Peyer's patch (tissue), 4 donors: ENCODE data around the gene MACROD2.

ENCODE experiments used
- POLR2A ChIP-seq, 2 donors: fragments of 450-650 bp; IDR thresholded peaks; one replicate each; pipeline ENCODE4 v1.5.1; 2017; ENCODE audit warnings: antibody characterized with exemption in 2 of 2, mild to moderate bottlenecking in 2 of 2, moderate library complexity in 2 of 2
- TF ChIP-seq, protein P1 (sequence below), 6 experiments: fragments of 450-650 bp in 4 of 6; fragments of 200-600 bp in 2 of 6; sonication (generic) in 1 of 6; IDR thresholded peaks; one replicate each; pipeline ENCODE4 v1.5.1; 2017 to 2019; ENCODE audit warnings: antibody characterized with exemption in 6 of 6, mild to moderate bottlenecking in 3 of 6, moderate library complexity in 1 of 6

DNA sequence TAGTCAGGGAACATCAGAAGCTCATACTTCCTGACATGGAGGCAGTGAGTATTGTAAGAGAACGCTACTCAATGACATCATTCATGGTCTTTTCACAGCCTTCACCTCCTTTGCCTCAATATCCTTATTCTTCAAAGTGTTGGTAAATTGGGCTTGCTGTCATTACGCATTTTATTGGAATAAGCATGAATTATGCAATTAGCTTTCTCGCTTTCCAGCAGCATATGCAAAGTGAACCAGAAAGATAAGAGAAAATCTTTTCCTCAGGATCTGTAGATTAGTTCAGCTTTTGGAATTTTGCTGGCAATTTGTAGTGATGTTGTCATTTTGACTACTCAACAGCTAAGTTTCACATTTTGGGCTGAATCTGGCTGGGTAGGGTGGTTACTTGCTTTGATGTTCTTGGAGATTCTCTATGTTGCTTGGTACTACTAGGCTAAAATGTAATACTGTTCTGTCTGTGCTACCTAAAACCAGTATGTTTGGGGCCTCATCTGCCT is 1565.8 kb downstream of the MACROD2 start:
- TF ChIP-seq, protein P1, sequence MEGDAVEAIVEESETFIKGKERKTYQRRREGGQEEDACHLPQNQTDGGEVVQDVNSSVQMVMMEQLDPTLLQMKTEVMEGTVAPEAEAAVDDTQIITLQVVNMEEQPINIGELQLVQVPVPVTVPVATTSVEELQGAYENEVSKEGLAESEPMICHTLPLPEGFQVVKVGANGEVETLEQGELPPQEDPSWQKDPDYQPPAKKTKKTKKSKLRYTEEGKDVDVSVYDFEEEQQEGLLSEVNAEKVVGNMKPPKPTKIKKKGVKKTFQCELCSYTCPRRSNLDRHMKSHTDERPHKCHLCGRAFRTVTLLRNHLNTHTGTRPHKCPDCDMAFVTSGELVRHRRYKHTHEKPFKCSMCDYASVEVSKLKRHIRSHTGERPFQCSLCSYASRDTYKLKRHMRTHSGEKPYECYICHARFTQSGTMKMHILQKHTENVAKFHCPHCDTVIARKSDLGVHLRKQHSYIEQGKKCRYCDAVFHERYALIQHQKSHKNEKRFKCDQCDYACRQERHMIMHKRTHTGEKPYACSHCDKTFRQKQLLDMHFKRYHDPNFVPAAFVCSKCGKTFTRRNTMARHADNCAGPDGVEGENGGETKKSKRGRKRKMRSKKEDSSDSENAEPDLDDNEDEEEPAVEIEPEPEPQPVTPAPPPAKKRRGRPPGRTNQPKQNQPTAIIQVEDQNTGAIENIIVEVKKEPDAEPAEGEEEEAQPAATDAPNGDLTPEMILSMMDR (IDR thresholded peaks at IDR 0.05) = no peak
- TF ChIP-seq POLR2A (IDR thresholded peaks at IDR 0.05) = no peak
